HepG2 (cell line): ENCODE measurements around the gene PA2G4. TPM values are rescaled to one million over a fixed set of nuclear protein-coding genes. Genes with fewer than 3 reads are reported as not detected.

ENCODE experiments used
- ATF7 ChIP-seq, 2 experiments: fragments of 450-650 bp in 1 of 2; sonication (generic) in 1 of 2; formaldehyde crosslinking in 1 of 2; IDR thresholded peaks; 2 replicates each; pipeline versions ENCODE4 v1.4.0 to v1.6.1; 2016 to 2020; ENCODE audit warnings: antibody characterized with exemption in 1 of 2, mild to moderate bottlenecking in 1 of 2, missing genetic modification reagents in 1 of 2
- CENPX ChIP-seq: sonication (generic); formaldehyde crosslinking; IDR thresholded peaks from 2 replicates; pipeline ENCODE4 v1.9.0; 2021; ENCODE audit warnings: mild to moderate bottlenecking, missing genetic modification reagents, moderate library complexity
- CREM ChIP-seq, 2 experiments: sonication (generic) in 1 of 2; formaldehyde crosslinking in 1 of 2; IDR thresholded peaks; 2 replicates each; pipeline versions ENCODE4 v1.4.0 to v1.6.1; 2016 to 2020; ENCODE audit warnings: antibody characterized with exemption in 1 of 2, mild to moderate bottlenecking in 1 of 2, missing genetic modification reagents in 1 of 2
- JUN ChIP-seq: sonication (generic); formaldehyde crosslinking; IDR thresholded peaks from 2 replicates; pipeline ENCODE4 v1.4.0; 2020; ENCODE audit warnings: mild to moderate bottlenecking, missing genetic modification reagents
- NR2F1 ChIP-seq, 2 experiments: fragments of 450-650 bp in 1 of 2; formaldehyde crosslinking in 1 of 2; IDR thresholded peaks; 2 replicates each; pipeline versions ENCODE4 v1.5.0 to v1.6.1; 2016 to 2020; ENCODE audit warnings: mild to moderate bottlenecking in 1 of 2, missing compliant biosample characterization in 1 of 2, missing genetic modification reagents in 1 of 2, moderate library complexity in 1 of 2
- NR2F6 ChIP-seq, 2 experiments: IDR thresholded peaks; 2 replicates each; pipeline ENCODE4 v1.6.1; 2016; ENCODE audit warnings: antibody characterized with exemption in 1 of 2, mild to moderate bottlenecking in 1 of 2
- ZBTB21 ChIP-seq: sonication (generic); formaldehyde crosslinking; IDR thresholded peaks from 2 replicates; pipeline ENCODE4 v1.4.0; 2020; ENCODE audit warnings: missing genetic modification reagents
- ZBTB40 ChIP-seq, 2 experiments: fragments of 450-650 bp in 1 of 2; sonication (generic) in 1 of 2; formaldehyde crosslinking in 1 of 2; IDR thresholded peaks; 2 replicates each; pipeline versions ENCODE4 v1.6.1 to v1.8.0; 2016 to 2022; ENCODE audit warnings: antibody characterized with exemption in 1 of 2, mild to moderate bottlenecking in 1 of 2, missing genetic modification reagents in 1 of 2
- ZKSCAN8 ChIP-seq: IDR thresholded peaks from 2 replicates; pipeline ENCODE4 v1.6.1; 2016; ENCODE audit warnings: borderline replicate concordance, missing genetic modification reagents, missing compliant biosample characterization
- ZNF580 ChIP-seq: IDR thresholded peaks from 2 replicates; pipeline ENCODE4 v1.6.1; 2016; ENCODE audit warnings: low read depth, borderline replicate concordance
- polyA plus RNA-seq, 8 experiments: library from polyadenylated mRNA; depleted of rRNA in 3 of 8; stranded (reverse) in 7 of 8; unstranded in 1 of 8; fragments of >200 nt; fragmentation: Illumina TruSeq in 4 of 8; extraction: Trizol in 4 of 8; gene quantifications; 2 replicates each; pipeline versions ENCODE4 v1.2.1 to v1.2.3, GENCODE V29; 2011 to 2016; ENCODE audit warnings: low read depth in 4 of 8, missing spikeins in 1 of 8, mixed read lengths in 1 of 8; ENCODE audit not compliant: insufficient read depth in 1 of 8
- total RNA-seq, 5 experiments: library from RNA; depleted of rRNA; stranded (reverse); fragments of >200 nt; fragmentation: Illumina TruSeq; extraction: Trizol; gene quantifications; 2 replicates each; pipeline ENCODE4 v1.2.3, GENCODE V29; 2016; ENCODE audit warnings: low read depth in 1 of 5

Gene PA2G4
- total and polyA plus RNA-seq, 2 of the 13 experiments (the other 11 are each of a cell fraction or from before 2014, with no cell fraction given) = 147 to 240 TPM

DNA sequence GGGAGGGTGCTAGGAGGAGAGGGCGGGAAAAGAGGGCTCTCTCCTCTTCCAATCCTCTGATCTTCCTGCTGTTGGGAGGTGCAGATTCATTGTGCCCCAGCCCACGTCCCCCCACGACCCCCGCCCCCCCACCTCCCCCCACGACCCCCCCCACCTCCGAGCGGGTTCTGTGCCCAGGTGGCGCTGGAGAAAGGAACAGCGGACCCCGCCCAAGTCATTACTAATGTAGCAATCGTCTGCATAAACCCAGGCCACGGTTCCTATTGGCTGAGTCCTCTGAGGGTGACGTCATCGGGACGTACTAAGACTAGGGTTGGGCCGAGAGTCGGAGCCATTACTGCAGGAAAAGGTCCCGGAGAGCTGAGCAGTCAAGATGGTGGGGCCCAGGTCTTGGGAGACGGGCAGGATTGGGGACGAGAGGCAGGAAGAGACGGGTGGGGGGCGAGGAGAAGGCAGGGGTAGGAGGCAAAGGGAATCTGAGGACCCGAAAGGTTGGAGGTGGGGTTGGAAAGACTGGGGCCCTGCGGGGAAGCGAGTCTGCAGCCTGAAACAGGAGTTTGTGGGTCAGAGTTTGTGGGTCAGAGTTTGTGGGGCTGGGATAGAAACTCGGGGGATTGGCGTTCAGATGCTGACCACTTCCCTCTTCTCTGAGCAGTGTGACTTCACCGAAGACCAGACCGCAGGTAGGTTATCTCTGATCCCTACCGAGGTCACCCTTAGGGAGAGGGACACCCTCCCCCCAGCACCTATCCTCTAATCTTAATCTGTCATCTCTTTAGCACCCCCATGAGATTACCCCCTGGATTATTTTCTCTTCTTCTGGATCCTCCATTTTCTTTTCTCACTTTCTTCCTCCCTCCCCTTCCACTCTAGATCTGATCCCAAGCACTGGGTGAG, 53.9 kb downstream of the PA2G4 start, which contains the start of gene MYL6 (continued):
- TF ChIP-seq ZBTB40 (IDR thresholded peaks at IDR 0.05) (peak; percentile 31; the same call in 1 of the 2 replicates), ZBTB40 (CRISPR knock-in tag; IDR thresholded peaks at IDR 0.05) (no peak; the same call in 1 of the 2 replicates), ZNF580 (CRISPR knock-in tag) (peak; percentile 35; the same call in 1 of the 2 replicates), NR2F1 (CRISPR knock-in tag; IDR thresholded peaks at IDR 0.05) (no peak), ATF7 (IDR thresholded peaks at IDR 0.05) (peak; percentile 100), ATF7 (CRISPR knock-in tag; IDR thresholded peaks at IDR 0.05) (peak; percentile 99), JUN (peak; percentile 75; the same call in 1 of the 2 replicates), NR2F6 (IDR thresholded peaks at IDR 0.05) (no peak), NR2F6 (CRISPR knock-in tag; IDR thresholded peaks at IDR 0.05) (peak; percentile 7; the same call in 1 of the 2 replicates), ZKSCAN8 (no peak), ZBTB21 (CRISPR knock-in tag) (peak; percentile 57; the same call in 1 of the 2 replicates), CENPX (CRISPR knock-in tag) (no peak), CREM (IDR thresholded peaks at IDR 0.05) (peak; percentile 84), CREM (CRISPR knock-in tag; IDR thresholded peaks at IDR 0.05) (no peak)
